RWPE1 (cell line): ENCODE data around the gene POU2F1.

ENCODE experiments used
- CTCF ChIA-PET: fragments of 350-600 bp; sonication (Branson Sonifier 250); formaldehyde crosslinking; extraction: SDS; loops from one replicate; lab custom pipeline; 2021; lab: Yijun Ruan, JAX
- POLR2A ChIA-PET: fragments of 400-600 bp; formaldehyde crosslinking; extraction: SDS; loops from one replicate; lab custom pipeline; 2020; ENCODE audit warnings: antibody characterized with exemption; ENCODE audit not compliant: low non-redundant PET; lab: Yijun Ruan, JAX
- DNase-seq: peaks from one replicate; pipeline ENCODE4 v3.0.0; 2012; ENCODE audit warnings: low spot score
- H3K27ac ChIP-seq: fragments of 450-650 bp; 2 replicates; pipeline ENCODE4 v1.5.1; 2017
- CTCF ChIP-seq: fragments of 450-650 bp; conservative IDR thresholded peaks from 2 replicates; pipeline ENCODE4 v1.5.1; 2017; ENCODE audit warnings: low read depth, mild to moderate bottlenecking

Gene POU2F1

GRCh38 chr1:167280912-167281311 lies 60.2 kb downstream of the POU2F1 start:
- CTCF ChIA-PET, result no interaction called here
- DNase-seq, result no peak
- no peak for TF ChIP-seq CTCF
- H3K27ac ChIP-seq, result no peak overlapping the region
- POLR2A ChIA-PET, result no interaction called here

GRCh38 chr1:167288390-167289074 lies 67.8 kb downstream of the POU2F1 start:
- CTCF ChIA-PET, result interaction anchor here (0.7 kb wide), 1 partner anchor 367 kb away, joined by 3 read pairs; no protein-coding TSS in a partner anchor
- DNase-seq, result no peak
- POLR2A ChIA-PET, result no interaction called here
- H3K27ac ChIP-seq, result no peak overlapping the region
- TF ChIP-seq CTCF, result no peak

GRCh38 chr1:167289075-167289442 lies 68.4 kb downstream of the POU2F1 start:
- H3K27ac ChIP-seq, result no peak overlapping the region
- POLR2A ChIA-PET, result no interaction called here
- TF ChIP-seq CTCF, result no peak
- CTCF ChIA-PET, result interaction anchor here (0.7 kb wide), 1 partner anchor 366 kb away, joined by 3 read pairs; no protein-coding TSS in a partner anchor
- no peak for DNase-seq

GRCh38 chr1:167289966-167290365 lies 69.3 kb downstream of the POU2F1 start:
- CTCF ChIA-PET, result no interaction called here
- H3K27ac ChIP-seq, result no peak overlapping the region
- no peak for TF ChIP-seq CTCF
- POLR2A ChIA-PET, result no interaction called here
- DNase-seq, result no peak

GRCh38 chr1:167291539-167292185 lies 71.0 kb downstream of the POU2F1 start:
- no peak for TF ChIP-seq CTCF
- ChIA-PET CTCF (no interaction called here), POLR2A (no interaction called here)
- no peak overlapping the region for H3K27ac ChIP-seq
- DNase-seq, result no peak

- no peak overlapping the region for H3K27ac ChIP-seq
- no peak for DNase-seq
- POLR2A ChIA-PET, result no interaction called here
- CTCF ChIA-PET, result no interaction called here
- no peak for TF ChIP-seq CTCF
Measured at GRCh38 chr1:167292216-167292615, 71.5 kb downstream of the POU2F1 start.
